LNCAP (cell line): ENCODE results near the gene TGFBI.

Source experiments
- TF ChIP-seq, protein P1 (sequence below): fragments of 450-650 bp; IDR thresholded peaks from 2 replicates; pipeline ENCODE4 v1.5.1; 2017; ENCODE audit warnings: mild to moderate bottlenecking

TGFBI gene

GRCh38 chr5:136042665-136043121 lies 13.9 kb downstream of the TGFBI start:
- TF ChIP-seq, protein P1, sequence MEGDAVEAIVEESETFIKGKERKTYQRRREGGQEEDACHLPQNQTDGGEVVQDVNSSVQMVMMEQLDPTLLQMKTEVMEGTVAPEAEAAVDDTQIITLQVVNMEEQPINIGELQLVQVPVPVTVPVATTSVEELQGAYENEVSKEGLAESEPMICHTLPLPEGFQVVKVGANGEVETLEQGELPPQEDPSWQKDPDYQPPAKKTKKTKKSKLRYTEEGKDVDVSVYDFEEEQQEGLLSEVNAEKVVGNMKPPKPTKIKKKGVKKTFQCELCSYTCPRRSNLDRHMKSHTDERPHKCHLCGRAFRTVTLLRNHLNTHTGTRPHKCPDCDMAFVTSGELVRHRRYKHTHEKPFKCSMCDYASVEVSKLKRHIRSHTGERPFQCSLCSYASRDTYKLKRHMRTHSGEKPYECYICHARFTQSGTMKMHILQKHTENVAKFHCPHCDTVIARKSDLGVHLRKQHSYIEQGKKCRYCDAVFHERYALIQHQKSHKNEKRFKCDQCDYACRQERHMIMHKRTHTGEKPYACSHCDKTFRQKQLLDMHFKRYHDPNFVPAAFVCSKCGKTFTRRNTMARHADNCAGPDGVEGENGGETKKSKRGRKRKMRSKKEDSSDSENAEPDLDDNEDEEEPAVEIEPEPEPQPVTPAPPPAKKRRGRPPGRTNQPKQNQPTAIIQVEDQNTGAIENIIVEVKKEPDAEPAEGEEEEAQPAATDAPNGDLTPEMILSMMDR = no peak

- TF ChIP-seq, protein P1 = no peak
Measured at GRCh38 chr5:136043551-136043950, 14.8 kb downstream of the TGFBI start.

GRCh38 chr5:136043968-136044610 lies 15.3 kb downstream of the TGFBI start:
- TF ChIP-seq, protein P1 = no peak

GRCh38 chr5:136046246-136046645 lies 17.5 kb downstream of the TGFBI start:
- TF ChIP-seq, protein P1 = no peak

DNA sequence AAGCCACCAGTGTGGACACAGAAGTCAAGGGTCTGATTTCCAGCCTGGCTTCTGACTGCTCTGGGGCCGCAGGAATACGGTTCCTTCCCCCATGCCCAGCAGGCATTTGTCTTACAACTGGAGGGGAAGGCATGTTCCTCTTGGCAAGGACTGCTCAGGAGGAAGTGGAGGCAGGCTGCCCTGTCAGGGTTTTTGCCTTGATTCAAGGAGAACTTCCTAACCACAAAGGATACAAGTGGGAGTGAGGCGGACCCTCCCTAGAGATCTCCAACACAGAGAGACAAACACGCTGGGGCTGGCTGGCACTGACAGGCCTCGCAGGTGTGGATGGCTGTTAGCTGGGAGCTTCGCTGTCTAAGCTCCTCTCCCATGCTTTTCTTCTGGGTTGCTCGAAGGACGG lies 19.1 kb downstream of the TGFBI start:
- TF ChIP-seq, protein P1 = no peak

DNA sequence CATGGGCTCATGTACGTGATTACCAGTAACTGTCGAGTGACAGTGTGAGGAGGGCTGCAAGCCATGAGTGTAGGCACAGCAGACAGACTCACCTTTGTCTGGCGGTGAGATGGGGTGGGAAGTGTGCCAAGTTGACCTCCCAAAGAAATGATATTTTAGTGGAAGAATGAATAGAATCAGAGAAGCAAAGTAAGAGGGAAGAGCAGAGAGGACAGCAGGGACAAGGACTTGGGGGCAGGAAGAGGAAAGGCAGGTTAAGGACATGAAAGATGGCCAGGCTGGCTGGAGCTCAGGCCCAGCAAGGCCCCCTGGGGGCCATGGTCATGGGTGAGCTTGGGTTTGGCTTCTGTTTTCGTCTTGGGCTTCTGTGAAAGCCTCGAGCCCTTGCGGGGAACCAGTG lies 20.2 kb downstream of the TGFBI start:
- TF ChIP-seq, protein P1 = no peak

DNA sequence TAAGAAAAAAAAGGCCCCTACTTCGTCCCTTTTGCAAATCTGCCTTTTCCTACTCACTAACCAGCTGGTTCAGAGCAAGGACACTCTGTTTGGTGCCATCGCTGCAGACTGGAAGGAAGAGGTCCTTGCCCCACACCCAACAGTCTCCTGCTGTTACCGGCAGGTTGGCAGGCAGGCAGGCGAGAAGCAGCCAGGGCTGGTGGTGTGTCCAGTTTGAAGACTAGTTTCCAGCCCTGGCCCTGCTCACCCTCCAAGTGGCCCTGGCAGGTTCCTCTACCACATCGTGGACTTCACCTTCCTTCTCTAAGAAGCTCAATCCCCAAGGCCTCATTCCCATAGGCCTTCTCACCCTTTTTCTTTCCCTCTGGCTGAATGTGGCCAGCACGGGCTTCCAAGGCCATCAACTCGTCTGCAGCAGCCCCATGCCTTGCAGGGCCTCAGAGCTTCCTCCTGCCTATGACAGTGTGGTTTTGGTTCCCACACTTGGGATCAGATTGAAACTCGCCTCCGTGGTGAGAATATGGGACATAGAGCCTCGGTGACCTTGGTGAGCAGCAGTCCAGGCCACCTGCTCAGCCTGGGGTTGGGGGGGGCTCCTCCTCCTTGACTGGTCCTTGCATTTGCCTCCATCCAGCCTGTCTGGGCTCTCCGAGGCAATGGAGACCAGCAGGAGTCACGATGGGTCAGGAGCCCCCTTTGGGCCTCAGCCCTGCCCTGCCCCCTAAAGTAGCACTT lies 22.9 kb downstream of the TGFBI start:
- TF ChIP-seq, protein P1 = no peak
